HG03457 (cell line): ENCODE data around the gene AOC1.
"Not testable (repeated sequence)": the region's sequence is repeated elsewhere in the genome, so short reads cannot be mapped to it uniquely, and the experiment has no call there.

Source experiments
- ATAC-seq: cut with Tn5 transposase; IDR thresholded peaks from one replicate; pipeline ENCODE4 v1.9.1; 2021; ENCODE audit warnings: moderate number of reproducible peaks; ENCODE audit not compliant: unreplicated experiment

Gene AOC1

DNA sequence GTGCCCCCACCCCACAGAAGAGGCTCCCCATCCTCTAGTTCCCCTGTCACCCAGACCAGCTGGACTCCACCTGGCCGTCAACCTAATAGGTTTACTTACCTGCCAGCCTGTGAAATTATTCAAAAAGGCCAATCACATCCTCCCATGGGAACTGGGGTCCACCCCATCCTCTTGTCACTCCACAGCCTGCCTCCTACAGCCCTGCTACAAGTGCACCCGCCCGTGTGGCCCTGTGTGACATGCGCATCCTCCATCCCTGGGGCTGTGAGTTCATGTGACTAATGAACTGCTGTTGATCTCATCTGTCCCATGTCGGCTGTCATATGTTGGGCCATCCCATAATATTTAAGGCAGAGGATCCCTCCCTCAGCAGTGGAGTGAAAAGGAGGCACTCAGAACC is 39.4 kb downstream of the AOC1 start:
- ATAC-seq = no peak

DNA sequence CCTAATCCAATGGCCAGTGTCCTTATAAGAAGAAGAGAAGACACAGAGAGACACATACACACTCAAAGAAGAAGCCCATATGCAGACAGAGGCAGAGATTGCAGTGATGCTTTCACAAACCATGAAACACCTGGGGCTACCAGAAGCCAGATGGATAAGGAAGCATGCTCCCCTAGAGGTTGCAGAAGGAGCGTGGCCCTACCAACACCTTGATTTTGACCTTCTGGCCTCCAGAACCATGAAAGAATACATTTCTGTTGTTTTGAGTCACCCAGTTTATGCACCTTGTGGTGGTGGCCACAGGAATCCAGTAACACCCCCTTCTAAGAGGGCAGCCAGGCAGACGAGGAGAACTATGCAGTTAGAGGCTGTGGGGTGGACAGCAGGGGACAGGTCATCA is 43.5 kb downstream of the AOC1 start:
- ATAC-seq = no peak

GRCh38 chr7:150896562-150897209 is 44.4 kb downstream of the AOC1 start:
- ATAC-seq = no peak

DNA sequence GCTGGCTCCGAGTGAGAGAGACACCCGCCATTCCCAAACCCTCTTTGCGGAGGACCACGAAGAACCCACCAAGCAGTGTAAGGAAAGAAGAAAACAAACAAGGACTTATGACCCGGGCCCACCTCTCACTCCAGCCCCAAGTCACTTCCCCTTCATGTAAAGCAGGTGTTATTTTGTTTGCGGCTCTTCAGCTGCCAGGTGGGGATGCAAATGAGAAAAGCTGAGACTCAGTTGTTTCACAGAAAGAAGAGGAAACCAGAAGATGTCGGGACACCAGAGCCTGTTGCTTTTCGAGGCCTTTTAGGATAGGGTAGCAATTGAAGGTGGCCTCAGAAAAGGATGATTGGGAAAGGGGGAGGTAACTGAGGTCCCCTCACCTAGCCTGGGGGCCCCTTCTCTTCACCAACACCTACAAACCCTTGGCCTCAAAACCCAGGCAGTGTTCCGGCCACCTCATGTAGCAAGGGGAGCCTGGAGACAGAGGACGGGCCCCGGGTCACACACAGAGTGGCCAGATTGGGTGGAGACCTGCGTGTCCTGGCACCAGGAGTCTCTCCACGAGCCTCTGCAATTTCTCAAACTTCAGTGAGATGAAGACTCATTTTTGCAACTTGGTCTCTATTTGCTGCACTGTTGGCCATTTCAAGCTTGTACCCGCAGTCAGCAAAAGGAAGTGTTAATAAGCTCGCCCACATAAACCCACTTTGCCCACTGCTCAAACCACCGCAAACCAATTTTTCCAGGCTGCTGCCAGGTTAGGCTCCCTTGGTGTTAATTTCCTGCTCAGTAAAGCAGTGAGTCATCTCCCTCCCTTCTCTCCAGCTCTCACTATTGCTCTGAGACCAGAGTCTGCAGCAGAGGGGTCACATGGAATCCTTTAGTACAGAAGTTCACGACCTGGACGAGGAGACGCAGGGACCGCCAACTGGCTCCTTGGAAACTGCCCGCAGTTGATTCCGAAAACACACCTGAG is 45.5 kb downstream of the AOC1 start:
- ATAC-seq = no peak

DNA sequence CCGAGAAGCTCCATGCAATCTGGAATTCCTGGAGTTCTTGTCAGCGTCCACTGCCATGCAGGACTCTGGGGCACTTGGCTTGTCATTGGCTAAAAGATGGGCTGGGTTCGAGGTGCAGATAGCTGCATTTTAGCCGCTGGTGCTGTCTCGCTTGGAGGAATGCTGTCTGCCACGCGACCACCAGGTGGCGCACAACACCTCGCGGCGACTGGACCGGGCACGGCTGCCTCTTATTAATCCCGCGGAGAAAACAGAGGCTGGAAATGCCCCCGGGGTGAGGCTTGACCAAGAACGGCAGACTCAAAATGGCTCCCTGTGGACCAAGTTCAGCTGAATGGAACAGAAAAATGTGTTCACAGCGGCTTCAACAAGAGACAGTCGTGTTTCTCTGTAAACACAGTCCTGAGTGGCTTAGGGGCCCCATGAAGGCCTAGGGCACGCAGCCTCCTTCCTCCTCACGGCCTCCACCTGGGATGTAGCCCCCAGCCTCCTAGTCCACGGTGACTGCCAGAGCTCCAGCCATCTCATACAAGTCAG is 46.2 kb downstream of the AOC1 start:
- no peak for ATAC-seq

- ATAC-seq = no peak
Observed at GRCh38 chr7:150900675-150901074, 48.4 kb downstream of the AOC1 start.

DNA sequence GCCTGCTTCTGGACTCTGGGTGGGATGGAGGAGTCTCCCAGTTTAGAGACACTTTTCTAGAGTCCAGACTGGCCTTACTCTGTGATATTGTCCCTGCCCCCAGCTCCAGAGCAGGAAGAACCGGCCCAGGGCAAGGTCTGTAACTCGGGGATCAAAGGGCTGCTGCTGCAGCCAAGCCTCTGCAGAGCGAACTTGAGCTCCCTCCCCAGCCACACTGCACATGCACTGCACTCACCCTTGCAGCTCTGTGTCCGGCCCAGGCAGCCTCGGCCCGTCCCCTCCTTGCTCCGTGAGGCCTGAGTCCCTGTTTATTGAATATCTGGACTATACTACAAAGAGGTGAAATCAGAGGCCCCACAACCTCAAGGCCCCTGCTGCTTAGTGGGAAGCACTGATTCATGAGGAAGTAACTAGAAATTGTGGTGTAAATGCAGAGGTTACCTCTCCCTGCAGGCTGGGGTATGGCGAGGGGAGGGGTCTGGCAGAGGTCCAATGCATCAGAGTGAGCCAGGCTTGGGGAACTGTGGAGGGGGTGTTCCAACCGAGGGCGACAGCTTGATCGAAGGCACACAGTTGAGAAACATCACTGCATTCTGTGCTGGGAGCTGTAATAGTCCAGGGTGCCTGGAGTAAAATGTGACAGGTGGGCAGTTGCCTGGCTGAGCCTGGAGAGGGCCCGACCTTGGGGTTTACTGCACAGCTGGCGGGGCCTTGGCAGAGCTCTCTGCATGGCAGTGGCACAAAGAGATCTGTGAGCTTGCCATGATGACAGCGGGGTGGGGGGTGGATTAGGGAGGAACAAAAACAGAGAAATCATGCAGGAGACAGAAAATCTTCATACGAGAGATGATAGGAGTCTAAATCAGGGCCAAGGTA is 49.1 kb downstream of the AOC1 start:
- ATAC-seq = no peak

DNA sequence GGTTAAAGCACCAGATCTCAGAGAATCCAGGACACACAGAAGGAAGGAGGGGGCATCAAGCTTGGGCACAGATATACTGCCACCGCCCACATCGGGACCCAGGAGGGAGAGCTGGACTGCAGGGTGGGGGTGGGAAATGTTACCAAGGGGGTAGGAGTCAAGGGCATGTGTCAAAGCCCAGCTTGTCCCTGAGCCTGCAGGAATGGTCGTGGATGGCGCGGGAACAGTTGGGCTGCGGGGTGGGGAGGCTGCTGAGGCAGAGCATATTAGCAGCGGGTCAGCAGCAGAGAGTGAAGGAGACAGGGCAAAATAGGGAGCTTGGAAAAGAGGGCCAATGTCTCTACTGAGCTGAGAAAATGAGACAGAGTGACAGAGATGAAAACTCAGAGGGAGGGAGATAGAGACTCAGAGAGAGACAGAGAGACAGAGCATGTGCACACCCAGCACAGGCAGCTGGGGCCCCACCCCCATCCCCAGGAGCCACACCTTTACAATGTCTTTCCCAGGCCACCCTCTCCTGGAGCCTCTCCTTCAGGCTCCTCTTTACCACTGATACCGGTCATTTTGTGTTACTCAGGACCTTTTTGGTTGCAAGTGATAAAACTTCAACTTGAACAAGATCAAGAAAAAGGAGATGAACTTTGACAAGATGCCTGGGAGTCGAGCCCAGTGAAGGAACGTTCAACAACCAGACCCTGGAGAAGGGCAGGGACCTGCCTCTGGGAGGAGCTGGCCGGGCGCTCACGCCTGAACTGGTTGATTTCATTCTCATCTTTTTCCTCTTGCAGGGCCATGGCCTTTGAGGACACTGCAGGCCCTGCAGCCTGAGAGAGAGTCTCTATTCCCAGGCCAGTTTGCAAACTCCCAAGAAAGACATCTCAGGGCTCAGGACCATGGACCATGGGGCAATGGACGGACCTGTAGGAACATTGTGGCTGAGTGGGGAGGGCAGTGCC is 50.0 kb downstream of the AOC1 start:
- ATAC-seq = no peak

- ATAC-seq = no peak
Observed at GRCh38 chr7:150903606-150904005, 51.3 kb downstream of the AOC1 start.

- ATAC-seq = no peak
Observed at GRCh38 chr7:150904011-150904909, 51.9 kb downstream of the AOC1 start.

GRCh38 chr7:150908173-150908572 is 55.9 kb downstream of the AOC1 start:
- no peak for ATAC-seq

DNA sequence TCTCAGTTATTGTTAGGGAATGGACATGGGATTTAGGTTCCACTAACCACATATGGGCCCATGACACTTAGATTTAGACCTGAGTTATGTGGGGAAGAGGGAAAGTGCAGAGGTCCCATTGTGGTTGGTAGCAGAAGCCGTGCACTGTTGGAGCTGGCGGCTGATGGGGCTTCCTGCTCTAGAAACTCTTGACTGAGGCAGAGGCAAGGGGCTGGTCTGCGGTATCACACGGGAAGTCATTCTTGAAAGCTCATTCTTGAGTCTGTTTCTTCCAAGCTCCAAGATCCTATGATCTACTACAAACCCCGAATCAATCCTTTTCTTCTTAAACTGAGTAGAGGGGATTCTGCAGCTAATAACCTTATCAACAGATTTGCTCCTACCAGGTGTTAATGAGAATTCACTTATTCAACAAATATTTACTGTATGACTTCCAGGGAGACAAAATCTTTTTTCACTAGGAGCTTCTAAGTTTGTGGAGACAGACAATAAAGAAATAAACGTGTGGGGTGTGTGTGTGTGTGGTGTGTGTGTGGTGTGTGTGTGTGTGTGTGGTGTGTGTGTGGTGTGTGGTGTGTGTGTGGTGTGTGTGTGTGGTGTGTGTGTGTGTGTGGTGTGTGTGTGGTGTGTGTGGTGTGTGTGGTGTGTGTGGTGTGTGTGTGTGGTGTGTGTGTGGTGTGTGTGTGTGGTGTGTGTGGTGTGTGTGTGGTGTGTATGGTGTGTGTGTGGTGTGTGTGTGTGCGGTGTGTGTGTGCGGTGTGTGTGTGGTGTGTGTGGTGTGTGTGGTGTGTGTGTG is 57.1 kb downstream of the AOC1 start:
- ATAC-seq = no peak

DNA sequence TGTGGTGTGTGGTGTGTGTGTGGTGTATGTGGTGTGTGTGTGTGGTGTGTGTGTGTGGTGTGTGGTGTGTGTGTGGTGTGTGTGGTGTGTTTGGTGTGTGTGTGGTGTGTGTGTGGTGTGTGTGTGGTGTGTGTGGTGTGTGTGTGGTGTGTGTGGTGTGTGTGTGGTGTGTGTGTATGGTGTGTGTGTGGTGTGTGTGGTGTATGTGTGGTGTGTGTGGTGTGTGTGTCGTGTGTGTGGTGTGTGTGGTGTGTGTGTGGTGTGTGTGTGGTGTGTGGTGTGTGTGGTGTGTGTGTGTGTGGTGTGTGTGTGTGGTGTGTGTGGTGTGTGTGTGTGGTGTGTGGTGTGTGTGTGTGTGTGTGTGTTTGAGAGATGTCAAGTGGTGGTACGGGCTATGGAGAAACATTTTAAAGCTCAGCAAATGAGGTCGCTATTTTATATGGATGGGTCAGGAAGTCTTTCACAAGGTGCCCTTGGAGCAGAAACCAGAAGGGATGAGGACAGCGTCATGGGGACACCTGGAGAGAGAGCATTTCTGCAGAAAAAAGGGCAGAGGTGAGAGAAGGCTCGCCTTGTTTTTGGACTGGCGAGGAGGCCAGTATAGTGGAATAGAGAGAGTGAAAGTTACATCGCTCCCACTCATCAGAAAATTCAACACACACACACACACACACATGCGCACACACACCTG is 58.1 kb downstream of the AOC1 start:
- ATAC-seq = not testable (repeated sequence)

- no peak for ATAC-seq
Observed at GRCh38 chr7:150910996-150911422, 58.7 kb downstream of the AOC1 start.
